Heart left ventricle (tissue), 13 donors: Measurements from ENCODE around the gene ATG4A.

Source experiments
- CTCF ChIP-seq, 12 donors: fragments of 200-600 bp; sonication (generic) in 4 of 12; IDR thresholded peaks; one replicate each; pipeline versions ENCODE4 v1.5.0 to v1.8.0; 2018 to 2022; ENCODE audit warnings: antibody characterized with exemption in 12 of 12, mild to moderate bottlenecking in 5 of 12
- POLR2A ChIP-seq, 2 donors: fragments of 450-650 bp; IDR thresholded peaks; one replicate each; pipeline ENCODE4 v1.6.1; 2017; ENCODE audit warnings: antibody characterized with exemption in 2 of 2, mild to moderate bottlenecking in 2 of 2, moderate library complexity in 2 of 2
- donor health status: ischemic (EF 13 %, LVEDD 7.1; RV severe dilation, severe dysfunction).
- donor health status: DM: no; HTN: yes; CAD: no.
- donor health status: DM: no; HTN: no; CAD: no.
- donor health status: ischemic (EF 25% LVEDD 6.9; RV normal size, moderate dysfunction).
- donor health status: ischemic (EF 25% LVEDD 5.7; RV mildly dilated, moderate dysfunction).
- donor health status: ischemic (EF 35%, LVEDD 5.7; RV mildly dilated, moderate dysfunction).
- donor health status: nonischemic (EF 11% LVEDD 7.7; RV severe dilation, severe dysfunction).
- donor health status: DM: yes; HTN: yes; CAD: no.
- donor health status: PGD.
- donor health status: ischemic (EF 29% LVEDD 5.4; RV normal size, mild dysfunction).
- donor health status: nonischemic (EF 23%, LVEDD 6.1; RV moderate dilation, normal function).

GRCh38 chrX:108163333-108164082, 71.9 kb downstream of the ATG4A start:
- TF ChIP-seq CTCF (IDR thresholded peaks at IDR 0.05) (no peak), POLR2A (IDR thresholded peaks at IDR 0.05) (no peak)
